Tibial nerve (tissue), 4 donors: ENCODE measurements around the gene CXCL12.

Source experiments
- CTCF ChIP-seq, 5 experiments: fragments of 200-600 bp in 3 of 5; fragments of 450-650 bp in 2 of 5; sonication (generic) in 3 of 5; IDR thresholded peaks; one replicate each; pipeline ENCODE4 v1.5.1; 2016 to 2019; ENCODE audit warnings: antibody characterized with exemption in 5 of 5, mild to moderate bottlenecking in 3 of 5, moderate library complexity in 2 of 5
- EP300 ChIP-seq, 2 donors: sonication (generic); formaldehyde crosslinking; IDR thresholded peaks; one replicate each; pipeline ENCODE4 v1.6.1; 2017; ENCODE audit warnings: antibody characterized with exemption in 2 of 2, mild to moderate bottlenecking in 1 of 2
- POLR2A ChIP-seq, 2 donors: fragments of 450-650 bp; IDR thresholded peaks; one replicate each; pipeline ENCODE4 v1.6.1; 2017; ENCODE audit warnings: antibody characterized with exemption in 2 of 2, mild to moderate bottlenecking in 2 of 2, moderate library complexity in 2 of 2

- TF ChIP-seq CTCF (IDR thresholded peaks at IDR 0.05) (no peak), POLR2A (IDR thresholded peaks at IDR 0.05) (no peak), EP300 (IDR thresholded peaks at IDR 0.05) (no peak)
These were observed 52.4 kb downstream of the CXCL12 start for GRCh38 chr10:44332465-44332864.
